GM18858 (cell line): ENCODE results near the gene RBM28.
"Not testable (repeated sequence)": the region's sequence is repeated elsewhere in the genome, so short reads cannot be mapped to it uniquely, and the experiment has no call there.

Experiments used
- ATAC-seq: cut with Tn5 transposase; IDR thresholded peaks from one replicate; pipeline ENCODE4 v1.9.1; 2021; ENCODE audit not compliant: unreplicated experiment

RBM28 gene

DNA sequence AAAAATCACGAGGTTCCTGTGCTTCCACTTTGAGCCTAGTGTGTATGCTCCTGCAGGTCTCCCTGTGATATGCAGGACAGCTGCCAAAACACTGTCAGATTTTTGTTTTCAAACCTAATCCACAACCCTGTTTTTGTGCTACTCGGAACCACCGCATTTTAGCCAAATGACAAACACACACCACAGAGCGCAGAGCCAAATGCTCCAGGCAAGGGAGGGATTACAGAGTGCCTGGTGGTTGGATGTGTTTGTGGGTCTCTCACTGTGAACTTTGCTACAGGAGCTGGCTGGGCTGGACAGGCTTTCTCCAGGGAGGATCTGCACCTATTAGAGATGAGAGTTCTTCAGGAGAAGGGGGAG, 5.7 kb upstream of the RBM28 start:
- no peak for ATAC-seq

DNA sequence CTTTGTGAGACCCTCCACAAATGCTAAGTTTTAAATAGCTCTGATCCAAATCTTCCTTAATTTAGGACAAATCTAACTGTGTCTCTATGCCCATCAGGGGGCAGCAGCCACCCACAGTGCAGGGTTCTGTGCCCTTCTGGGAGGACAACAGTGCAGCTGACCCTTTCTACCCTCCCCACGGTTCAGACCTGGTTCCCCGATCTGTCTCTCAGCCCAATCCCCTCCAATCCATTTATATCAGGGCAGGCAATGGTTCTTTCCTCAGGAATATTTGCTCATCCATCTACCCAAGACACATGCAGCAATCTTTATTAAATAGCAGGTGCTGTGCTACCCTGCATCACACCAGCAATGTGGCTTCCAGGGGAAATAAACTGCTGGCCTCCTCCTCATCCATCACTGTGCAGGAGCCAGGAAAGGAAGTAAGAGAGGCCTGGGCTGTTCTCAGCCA, 4.0 kb upstream of the RBM28 start:
- no peak for ATAC-seq

DNA sequence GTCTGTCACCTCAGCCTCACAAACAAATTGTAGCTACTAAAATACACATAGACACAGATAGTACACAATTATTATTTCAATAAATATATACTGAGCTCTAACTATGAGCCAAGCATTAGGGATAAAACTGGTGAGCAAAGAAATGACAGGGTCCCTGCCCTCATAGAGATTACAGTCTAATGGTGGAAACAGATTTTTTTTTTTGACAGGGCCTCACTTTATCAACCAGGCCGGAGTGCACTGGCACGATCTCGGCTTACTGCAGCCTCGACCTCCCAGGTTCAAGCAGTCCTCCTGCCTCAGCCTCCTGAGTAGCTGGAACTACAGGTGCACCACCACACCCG, 695 bp upstream of the RBM28 start:
- no peak for ATAC-seq

DNA sequence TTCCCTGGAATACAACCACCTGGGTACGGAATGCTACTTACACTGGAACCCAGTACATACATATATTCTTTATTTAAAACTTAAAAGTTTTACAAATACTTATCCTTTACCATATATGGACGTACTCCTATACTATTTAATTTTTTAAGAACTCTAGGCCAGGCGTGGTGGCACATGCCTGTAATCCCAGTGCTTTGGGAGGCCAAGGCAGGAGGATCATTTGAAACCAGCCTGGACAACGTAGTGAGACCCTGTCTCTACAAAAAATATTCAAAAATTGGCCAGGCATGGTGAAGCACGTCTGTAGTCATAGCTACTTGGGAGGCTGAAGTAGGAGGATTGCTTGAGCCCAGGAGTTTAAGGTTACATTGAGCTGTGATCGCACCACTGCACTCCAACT, 2.0 kb downstream of the RBM28 start:
- ATAC-seq, result no peak

DNA sequence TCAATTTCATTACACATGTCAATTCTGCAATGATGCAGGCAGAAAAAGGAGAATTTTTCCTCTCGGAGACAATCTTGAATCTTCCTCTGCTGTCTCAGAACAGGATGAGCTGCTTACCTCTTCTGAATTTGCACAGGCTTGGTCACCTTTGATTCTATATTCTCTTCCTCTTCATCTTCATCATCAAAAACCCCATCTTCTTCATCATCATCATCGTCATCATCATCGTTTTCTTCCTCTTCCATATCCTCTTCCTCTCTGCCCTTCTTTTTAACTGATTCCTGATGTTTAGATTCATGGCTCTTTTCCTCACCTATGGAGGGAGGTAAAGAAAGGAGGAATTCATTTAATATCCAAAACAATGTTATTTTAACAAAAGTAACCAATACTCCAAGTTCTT, 8.0 kb downstream of the RBM28 start:
- ATAC-seq, result no peak

DNA sequence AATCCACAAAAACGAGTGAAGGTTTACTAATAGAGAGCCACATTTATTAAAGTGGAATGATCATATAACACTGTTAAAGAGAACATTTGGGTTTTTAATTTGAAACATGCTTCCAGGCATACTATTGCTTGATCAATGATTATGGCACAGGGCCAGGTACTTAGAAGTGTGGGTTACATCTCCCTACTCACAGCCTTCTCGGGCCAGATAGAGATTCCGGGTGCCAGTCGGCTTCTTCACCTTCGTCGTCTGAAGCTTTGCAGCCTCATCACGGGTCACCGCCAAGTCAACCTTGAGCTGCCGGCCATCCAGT, 19.4 kb downstream of the RBM28 start:
- ATAC-seq, result no peak

DNA sequence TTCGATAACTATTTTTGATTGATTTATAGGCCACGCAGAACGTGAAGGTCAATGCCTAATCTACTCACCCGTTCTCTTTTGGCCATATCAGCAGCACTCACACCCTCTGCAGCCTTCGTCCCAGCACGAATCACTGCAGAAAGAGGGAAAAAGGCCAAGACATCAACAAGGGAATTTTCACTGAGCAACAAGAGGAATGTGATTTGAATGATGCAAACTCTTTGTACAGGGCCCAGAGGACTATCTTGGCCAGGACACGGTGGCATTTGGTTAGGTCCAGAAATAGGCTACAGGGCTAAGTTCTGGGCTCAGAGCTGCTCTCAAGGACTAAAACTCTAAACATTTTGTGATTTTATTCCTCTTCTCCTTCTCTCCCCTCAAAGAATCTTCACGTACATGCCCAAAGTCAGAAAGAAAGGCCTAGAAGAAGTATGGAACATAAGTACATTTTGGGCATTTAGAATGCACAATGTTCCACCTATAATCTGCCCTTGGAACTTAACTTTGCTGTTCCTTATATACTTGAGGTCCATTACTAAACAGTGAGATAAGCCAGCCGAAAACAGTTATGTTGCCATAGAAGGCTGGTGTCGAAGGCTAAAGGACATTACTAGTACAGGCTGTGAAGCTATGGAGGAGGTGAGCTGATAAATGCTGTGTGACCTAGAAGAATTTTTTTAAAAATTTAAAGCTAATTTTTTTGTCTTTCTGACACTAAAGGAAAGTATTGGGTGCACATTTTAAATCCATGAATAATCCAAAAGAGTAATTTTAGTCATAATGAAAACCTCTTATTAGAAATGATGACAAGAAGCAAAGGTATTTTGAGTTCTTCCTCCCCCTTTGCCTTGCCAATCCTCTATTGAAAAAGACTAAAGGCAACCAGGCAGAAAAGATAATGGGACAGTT, 20.0 kb downstream of the RBM28 start:
- ATAC-seq, result no peak

DNA sequence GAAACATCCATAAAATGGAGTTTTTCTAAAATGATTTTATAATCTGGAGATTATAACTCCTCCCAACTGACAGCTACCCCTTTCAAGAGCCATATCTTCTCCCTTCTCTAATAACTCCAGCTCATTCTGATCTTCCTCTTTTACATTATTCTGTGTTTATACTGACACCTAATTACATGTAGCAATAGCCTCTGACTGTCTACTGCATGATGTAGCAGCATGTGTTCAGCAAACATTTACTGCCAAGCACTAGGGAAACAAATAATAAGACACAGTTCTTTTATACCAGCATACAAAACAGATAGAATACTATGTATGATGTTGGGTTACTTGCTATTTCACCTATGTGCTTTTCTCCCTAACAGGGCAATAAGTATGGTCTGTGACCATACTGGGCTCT, 20.7 kb downstream of the RBM28 start:
- no peak for ATAC-seq

DNA sequence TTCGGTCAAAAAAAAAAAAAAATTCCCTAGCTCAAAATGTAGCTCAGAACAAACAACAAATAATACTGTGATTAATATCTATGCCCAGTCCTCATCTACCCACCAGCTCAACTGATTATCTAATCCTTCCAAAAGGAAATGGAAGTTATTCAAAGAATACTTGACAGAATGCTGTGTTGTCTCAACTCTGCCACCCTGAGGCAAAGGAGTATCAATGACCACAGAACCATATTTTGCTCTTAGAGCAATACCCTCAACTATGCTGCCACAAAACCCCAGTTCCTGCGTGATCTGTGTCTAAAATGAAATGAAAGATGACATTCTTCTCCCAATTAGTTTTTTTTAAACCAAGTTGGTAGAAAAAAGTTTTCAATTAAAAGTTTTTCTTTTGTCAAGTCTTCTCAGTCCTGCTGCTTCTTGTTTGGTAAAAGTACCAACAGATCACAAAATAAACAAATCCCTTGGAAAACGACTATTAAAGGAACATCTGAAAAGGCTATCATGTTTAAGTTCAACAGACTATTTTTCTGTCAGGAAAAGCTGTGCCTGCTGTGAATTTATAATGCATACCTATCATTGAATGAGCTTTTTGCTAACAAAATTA, 21.6 kb downstream of the RBM28 start:
- ATAC-seq, result no peak

DNA sequence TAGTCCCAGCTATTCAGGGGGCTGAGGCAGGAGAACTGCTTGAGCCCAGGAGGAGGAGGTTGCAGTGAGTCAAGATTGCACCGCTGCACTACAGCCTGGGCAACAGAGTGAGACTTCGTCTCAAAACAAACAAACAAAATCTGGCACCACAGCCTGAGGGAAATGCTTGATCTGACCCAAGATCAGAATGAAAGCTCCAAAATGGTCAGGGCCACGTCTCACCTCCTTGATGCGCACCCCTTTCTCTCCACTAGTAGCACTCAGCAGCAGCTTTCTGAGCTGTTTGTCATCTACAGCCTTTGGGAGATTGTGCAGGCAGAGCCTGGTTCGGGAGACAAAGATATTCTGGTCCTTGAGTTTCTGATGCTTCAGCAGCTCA, 22.7 kb downstream of the RBM28 start:
- ATAC-seq, result no peak

DNA sequence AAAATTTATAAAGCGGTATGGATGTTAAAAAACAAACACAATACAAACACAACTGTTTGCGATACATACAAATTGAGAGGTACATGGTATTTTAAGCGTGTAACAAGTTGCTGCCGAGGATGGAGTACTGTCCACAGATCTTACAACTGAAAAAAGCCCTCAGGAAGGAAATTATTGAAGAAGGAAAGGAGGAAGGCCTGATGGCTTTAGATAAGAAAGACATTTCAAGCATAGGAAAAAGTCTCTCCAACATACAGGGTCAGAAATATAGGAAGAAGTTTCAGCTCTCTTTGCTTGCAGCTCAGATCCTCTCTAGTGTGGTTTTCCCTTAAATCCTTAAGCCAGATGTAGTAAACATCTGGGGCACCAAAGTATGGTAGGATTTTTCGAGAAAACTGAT, 25.0 kb downstream of the RBM28 start:
- no peak for ATAC-seq

DNA sequence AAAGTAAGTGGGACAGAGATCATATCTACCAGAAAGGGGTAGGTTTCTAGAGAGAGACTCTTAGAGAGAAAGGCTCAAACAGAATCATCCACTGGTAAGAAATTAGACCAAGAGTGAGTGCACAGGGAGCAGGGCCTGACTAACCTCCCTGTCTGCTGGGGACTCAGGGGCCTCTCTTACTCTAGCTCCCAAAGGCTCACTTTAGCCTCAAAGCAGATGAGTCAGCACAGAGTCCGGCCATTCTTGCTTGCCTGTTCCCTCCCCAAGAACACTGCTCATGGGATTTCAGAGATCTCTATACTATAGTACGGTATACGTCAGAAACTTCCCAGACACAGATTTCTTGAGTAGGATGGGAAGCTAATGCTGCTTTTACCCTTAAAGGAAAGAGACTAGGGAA, 32.7 kb downstream of the RBM28 start:
- ATAC-seq, result no peak

DNA sequence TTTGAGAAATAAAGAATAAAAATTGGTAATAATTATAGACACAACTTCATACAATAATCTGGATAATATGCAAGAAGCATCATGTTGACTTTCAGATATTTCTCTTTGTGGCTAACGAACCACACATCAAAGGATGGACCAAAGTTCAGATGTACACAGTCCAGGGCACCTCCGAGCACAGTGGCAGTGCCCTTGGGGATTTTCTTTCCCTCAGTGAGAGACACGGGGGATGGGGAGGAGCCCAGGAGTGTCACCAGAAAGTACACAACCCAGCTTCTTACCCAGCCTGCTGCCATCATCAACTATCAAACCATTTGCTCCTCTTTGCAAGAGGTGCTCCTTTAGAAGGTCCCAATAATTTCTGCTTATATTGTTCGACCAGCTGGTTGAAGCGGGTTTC, 33.2 kb downstream of the RBM28 start:
- no peak for ATAC-seq

DNA sequence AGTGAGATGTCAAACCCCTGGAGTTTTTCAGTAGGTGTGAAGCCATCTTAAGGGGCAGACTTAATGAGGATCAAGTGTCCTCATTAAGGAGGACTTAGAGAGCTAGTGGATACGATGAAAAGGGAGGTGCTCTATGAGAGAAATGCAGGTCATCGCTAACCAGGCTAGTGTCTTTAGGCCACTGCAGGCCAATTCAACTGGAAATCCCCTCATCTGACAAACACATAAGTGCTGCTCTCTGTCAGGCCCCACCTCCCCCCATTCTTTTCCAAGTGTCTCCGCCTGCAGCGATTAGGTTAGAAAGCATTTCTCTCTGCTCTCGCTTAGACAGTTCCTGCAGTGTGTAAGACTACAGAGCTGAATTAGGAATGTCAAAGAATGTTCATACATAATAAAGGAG, 33.7 kb downstream of the RBM28 start:
- no peak for ATAC-seq

DNA sequence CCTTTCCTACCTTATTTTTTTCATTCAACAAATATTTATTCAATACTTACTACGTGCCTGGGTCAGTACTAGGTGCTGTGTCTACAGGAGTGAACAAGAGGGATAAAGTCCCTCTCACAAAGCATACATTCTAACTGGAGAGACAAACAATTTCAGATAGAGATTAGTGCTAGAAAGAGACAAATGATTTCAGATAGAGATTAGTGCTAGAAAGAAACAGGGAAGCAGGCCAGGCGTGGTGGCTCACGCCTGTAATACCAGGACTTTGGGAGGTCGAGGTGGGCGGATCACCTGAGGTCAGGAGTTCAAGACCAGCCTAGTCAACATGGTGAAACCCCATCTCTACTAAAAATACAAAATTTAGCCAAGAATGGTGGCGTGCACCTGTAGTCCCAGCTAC, 34.6 kb downstream of the RBM28 start:
- ATAC-seq, result no peak

DNA sequence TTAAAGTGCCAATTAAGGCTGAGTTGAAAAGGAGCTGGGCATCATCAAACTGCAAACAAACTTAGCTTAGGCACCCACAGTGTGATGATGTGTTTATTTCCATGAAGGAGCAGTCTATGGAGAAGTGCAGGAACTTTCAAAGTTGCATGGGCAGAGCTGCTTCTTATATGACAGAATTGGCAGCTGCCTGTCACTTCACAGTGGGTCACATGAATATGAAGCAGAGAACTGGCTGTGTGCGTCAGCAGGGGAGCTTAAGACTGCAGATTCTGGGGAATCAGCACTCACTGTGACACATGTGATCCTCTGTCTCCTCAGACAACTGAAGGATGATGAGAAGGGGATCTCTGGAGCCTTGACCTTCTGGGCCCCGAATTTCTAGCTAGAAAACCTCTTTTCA, 36.6 kb downstream of the RBM28 start:
- ATAC-seq, result no peak

DNA sequence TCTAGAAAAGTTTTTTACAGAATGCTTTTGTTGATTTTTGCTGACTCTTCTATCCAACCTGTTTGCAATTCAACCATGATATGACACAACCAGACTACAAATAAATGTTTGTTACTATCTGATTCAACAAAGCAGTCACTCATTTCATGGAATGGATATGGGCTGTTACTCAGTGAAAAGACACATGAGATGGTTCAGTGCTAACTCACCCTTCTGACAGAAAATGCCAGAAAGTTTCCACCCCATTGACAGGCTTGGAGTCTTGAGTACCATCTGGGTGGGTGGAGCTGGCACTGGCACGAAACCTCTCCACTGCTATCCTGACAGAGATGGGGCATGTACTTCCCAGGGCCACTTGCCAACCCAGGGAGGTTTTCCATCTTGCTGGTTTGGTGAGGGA, 39.5 kb downstream of the RBM28 start:
- no peak for ATAC-seq

DNA sequence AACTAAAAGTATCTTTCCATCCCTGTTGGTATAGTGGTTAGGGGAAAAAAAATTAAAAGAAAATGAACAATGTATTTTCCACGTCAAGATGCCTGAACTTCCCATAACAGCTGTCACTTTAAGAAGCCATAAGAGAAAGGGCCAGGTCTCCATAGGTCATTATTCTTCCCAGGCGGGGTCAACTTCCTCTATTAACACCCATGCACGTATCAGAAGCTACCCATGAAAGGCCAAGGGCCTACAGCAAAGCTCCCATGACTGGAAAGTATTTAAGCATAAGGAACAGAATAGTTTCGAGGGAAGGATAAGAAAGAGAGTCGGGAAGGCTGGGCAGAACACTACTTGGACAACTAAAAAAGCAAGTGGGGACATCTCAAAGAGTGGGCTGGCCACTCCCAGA, 40.1 kb downstream of the RBM28 start:
- no peak for ATAC-seq

DNA sequence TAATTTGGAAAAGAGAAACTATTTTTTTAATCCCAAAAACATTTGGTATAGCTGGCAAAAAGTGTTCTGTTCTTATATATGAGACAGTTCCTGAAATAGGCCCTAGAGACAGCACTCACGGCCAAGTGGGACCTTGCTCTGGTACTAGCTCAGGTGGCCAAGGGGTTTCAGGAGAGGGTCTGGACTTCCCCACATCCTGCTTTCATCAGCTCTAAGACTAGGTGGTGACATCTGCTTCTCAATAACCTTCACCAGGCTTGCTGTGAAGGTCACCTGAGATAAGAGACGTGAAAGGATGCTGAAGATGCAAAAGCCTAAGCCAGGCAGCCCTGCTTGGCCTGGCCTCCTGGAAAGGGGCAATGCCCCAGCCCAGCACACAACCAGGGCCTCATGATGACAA, 40.6 kb downstream of the RBM28 start:
- no peak for ATAC-seq

DNA sequence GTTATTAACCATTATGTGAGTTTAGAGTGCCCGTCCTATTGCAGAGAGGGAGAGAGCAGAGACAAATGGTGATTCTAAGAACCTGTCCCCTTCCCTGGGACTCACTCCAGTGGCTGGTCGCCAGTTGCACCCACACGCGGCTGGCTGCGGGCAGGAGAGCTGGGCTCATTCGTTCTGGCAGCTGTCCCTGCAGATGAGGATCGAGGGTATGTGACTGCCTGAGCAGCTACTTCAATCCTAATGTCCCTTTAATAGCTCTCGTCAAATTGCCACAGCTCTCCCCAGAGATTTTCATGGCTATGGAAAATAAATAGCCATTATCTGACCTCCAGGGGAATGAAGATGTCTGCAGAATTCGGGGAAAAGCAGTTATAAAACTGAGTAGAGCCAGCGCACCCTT, 41.6 kb downstream of the RBM28 start:
- no peak for ATAC-seq

DNA sequence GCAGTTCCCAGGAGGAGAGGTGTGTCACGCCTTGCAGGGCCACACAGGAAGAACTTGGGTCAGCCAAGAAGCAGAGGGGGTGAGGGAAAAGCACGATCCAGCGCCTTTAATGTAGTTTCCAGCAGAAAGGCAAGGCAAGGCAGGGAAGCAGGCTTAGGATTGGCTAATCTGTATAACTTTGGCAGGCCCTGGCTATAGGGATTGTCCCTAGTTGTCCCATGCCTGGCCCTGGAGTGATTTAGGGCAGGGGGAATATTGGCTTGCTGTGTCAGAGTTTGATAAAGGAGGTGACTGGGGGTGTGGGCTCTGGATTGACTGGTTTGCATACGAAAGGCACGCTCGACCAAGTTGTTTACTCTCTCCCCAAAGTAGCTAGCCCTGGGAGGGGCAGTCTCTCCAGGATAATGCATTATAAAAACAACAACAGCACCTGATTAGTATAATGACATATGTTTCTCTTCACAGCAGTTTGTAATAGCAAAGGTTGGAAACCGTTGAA, 44.5 kb downstream of the RBM28 start:
- no peak for ATAC-seq

DNA sequence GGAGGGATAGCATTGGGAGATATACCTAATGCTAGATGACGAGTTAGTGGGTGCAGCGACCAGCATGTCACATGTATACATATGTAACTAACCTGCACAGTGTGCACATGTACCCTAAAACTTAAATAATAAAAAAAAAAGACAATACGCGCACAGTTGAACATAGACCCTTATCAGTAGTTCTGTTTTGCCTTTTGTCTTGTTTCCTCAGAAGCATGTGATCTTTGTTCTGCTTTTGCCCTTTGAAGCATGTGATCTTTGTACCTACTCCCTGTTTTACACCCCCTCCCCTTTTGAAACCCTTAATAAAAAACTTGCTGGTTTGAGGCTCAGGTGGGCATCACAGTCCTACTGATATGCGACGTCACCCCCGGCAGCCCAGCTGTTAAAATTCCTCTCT, 45.7 kb downstream of the RBM28 start:
- ATAC-seq, result not testable (repeated sequence)

DNA sequence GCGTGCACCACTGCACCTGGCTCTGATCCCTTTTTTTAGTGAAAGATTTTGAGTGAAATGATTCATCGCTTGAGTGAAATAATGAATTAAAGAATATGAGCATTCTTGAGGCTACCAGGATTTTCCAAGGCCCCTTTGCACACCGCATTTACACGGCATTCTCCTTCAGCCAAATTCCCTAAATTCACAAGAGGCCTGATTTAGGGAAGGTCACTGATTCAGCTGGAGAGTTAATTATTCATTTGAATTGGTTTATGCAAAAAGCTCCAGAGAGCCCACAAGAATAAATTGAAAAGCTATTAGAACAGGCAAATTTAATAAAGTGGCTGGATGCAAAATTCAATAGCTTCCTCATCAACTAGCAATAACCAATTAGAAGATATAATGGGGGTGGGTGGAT, 56.2 kb downstream of the RBM28 start:
- ATAC-seq, result no peak
